HG03558 (cell line): ENCODE results near the gene PIMREG.

ENCODE experiments used
- ATAC-seq: cut with Tn5 transposase; IDR thresholded peaks from one replicate; pipeline ENCODE4 v1.9.1; 2021; ENCODE audit warnings: moderate number of reproducible peaks; ENCODE audit not compliant: unreplicated experiment; ENCODE audit errors: extremely low read depth

PIMREG gene, protein sequence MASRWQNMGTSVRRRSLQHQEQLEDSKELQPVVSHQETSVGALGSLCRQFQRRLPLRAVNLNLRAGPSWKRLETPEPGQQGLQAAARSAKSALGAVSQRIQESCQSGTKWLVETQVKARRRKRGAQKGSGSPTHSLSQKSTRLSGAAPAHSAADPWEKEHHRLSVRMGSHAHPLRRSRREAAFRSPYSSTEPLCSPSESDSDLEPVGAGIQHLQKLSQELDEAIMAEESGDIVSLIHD

DNA sequence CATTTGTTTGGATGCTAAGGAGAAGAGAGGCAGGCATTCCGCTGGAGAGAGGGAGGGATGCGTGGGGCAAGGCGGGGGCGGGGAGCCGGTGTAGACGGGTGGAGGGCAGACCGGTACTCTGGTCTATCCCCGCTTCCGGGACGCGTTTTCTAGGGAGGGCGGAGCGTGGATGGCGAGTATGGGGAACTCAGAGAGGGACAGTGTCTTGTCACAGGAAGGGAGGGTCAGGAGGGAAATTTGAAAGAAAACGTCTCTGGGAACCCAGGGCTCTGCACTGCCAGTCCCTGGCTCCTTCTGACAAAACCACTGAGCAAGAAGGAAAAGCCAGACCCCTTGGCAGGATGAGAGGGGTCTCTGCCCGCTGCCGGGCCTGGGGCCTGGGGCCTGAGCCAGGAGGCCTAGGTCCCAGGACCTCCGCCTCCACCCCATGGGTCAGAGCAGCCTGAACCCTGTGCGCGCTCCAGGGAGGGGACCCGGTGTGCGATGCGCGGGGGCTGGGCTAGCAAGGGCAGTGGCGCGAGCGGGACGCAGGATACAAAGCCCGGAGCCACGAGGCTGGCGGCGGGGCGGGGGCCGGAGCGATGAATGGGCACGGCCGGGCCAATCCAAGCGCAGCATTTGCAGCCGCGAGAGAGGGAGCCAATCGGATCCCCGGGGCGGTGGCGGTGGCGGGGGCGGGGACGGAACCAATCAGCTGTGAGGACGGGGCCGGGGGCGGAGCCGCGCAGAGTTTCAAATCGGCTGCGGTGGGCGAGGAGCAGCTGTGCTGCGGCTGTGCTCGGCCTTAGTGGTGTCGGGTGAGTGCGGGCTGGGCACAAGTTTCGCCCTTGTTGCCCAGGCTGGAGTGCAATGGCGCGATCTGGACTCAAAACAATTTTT is at the start of gene PIMREG:
Gene PIMREG, plus strand, starts transcription at position 764 of the 879 bp plus-strand sequence. CDS start 656 bp downstream, outside the sequence.
- peak; percentile 60 for ATAC-seq

DNA sequence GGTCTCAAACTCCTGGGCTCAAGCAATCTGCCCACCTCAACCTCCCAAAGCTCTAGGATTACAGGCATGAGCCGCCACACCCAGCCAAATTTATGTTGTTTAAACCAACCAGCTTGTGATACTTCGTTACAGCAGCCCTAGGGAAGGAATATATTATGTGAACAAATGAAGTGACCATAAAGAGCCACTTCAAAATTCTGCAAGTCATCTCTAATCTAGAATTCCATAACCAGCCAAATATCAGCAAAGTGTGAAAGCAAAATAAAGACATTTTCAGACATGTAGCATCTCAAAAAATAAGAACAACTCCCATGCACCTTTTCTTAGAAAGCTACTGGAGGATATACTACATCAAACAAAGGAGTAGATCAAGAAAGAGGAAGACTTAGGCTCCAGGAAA is 45.3 kb upstream of the PIMREG start:
- ATAC-seq, result no peak

DNA sequence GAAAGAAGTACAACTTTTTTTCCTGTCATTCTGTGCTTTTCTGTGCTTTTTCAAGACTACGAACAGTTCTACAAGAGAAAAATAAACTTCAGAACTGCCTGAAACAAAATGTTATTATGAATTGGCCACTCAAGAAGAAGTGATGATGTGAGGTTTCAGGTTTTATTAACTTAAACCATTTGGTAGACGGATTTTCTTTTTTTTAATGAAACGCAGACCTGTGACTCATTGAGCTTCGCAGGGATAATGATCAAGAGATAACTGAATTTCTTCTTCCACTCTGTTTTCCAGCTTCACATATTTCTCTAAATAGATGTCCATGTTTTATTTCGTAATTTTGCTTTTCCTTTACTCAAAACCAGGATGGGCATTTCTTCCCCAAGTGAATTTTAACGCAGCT is 42.0 kb upstream of the PIMREG start:
- ATAC-seq, result no peak

DNA sequence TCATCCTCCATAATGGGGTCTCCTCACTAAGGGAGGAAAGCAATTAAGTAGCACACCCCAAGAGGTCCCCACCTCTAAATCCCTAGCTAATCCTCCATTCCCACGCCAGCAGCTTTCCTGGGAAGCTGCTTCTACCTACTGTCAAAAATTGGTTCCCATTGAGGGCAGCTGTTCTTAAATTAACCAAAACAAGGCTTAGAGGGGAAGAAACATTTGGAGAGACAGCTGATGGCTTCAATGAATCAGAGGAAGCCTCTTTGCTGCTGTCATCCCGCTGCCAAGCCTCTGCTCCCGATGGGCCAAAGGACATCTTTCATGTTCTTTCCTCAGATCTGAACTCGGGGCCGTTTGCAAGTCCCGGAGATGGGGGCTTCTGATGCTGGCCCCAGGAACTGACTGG is 36.0 kb upstream of the PIMREG start:
- no peak for ATAC-seq

DNA sequence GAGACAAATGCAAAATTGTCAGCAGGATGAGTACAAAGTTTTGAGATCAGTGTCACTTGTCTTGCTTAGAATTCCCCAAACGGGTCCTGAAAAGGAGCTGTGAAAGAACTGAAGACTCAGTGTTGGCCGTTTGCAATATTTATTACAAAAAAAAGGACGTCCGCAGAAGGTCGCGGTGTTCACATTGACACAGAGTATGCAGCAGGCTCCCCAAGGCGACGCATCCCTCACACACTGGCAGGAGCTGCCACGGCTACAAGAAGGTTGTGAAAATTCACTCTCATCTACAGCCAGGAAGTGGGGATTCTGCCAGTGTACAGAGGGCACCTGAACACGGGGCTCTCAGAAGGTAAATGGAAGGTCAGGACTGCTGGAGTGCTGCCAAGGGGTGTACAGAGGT is 35.5 kb upstream of the PIMREG start:
- no peak for ATAC-seq

DNA sequence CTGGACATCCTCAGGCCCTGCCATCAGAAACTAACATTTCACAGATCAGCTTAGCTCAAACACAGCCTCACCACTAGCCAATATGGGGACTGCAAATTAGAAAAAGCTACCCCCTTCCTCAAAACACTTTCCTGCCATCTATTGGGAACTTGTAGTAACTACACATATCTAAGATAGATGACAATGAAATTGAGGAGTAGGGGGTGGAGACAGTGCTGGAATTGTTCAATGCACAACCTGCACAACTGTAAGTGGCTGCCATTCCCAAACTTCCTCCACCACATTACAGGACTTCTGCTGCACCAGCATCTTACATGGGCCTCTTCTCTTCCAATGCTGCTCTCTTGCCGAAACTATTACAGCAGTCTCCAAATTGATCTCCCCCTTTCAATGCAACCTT is 31.2 kb upstream of the PIMREG start:
- ATAC-seq, result no peak

DNA sequence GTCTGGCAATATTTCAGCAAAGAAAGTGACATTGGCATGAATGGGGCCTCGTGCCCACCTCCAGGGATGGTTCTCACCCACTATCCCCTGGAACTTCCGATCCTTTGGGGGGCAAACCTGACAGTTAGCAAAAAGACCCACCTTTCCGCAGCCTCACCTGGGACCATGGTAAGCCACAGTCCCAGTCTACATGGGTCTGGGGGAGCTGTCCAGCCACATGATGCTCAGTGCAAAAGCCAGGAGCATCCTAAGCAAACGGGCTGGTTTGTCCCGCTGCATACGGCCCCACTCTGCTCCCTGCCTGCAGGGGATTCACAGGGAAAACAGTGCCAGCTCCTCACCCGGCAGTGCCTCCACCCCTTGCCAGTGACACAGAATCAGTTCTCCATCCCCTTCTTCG is 28.6 kb upstream of the PIMREG start:
- no peak for ATAC-seq

DNA sequence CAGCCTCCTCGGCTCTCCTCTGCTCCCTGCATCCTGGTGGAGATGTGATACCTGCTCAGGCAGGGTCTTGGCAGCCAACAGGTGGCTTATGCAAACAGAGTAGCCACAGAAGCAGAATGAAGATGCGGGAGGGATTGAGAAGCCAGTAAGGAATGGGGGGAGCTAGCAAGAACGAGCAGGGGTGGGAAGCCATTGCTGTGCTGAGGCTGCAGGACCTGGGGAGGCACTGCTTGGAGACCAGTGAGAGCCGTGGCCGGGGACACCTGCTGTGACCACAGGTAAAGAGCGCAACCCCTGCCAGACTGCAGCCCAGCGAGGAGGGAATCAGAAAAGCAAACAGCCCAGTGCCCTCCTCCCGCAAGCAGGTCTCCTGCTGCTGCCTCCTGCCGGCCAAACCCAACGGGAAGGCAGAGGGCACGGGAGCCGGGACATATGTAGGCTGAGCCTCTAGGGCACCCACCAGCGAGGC is 24.0 kb upstream of the PIMREG start:
- no peak for ATAC-seq

DNA sequence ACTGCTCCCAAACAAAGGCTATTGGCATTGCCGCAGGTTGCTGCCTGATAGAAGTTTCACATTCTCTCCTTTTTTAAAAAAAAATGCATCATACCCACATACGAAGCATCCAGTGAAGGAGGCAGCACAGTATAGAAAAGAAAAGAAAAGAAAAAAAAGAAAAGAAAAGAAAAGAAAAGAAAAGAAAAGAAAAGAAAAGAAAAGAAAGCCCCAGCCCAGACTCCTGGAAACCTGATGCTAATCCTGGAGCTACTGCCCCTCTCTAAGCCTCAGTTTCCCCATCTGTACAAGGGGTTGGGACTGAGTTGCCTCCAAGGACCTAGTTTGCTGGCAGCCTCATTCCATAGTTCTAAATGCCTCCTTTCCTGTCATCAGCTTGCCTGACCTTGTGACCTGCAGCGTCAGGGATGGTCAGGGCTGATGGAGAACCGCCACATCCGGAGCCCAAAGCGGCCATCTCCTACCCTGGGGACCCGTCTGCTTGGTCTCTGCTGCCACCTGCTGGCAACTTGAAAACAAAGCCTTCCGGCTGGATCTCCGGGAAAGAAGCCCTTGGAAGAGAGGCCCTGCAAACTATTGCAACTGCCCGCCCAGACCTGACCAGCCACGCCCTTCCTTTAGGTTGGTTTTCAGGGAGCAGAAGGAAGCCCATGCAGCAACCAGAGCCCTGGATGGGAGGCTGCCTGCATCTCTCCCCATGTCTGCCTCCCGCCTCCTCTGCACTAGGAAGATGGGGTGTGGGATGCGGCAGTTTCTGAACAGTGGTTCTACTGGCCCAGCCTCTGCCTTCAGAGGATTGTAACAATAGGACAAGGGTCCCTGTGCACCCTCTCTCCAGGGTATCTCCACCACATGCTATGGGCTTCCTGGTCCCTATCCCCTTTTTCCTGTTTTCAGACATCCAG is 22.3 kb upstream of the PIMREG start:
- ATAC-seq, result no peak

DNA sequence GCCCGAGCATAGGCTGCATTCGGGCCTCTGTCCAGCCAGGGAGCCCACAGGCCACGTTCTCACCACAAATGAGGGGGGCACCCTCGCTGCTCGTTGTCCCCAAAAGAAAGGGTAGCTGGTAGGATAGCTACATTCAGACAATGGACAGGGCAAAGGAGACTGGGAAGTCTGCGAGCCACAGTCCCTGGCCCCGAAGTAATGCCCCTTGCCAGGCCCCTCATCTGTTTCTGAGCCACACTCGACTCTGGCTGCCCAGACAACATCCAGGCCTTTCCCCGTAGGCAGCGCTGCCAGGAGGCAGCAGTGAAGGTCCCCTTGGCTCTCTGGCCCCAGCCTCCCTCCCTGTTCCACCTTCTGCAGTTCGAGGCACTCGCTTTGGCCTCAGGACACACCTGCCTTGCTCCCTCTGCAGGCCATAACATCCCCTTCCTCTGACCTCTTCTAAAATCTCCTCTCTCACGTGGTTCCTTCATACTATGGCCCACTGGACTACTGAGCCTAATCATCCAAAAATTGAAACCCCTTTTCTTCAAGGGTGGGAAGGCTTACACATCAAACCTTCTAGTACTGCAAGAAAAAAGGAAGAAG is 21.5 kb upstream of the PIMREG start:
- no peak for ATAC-seq

DNA sequence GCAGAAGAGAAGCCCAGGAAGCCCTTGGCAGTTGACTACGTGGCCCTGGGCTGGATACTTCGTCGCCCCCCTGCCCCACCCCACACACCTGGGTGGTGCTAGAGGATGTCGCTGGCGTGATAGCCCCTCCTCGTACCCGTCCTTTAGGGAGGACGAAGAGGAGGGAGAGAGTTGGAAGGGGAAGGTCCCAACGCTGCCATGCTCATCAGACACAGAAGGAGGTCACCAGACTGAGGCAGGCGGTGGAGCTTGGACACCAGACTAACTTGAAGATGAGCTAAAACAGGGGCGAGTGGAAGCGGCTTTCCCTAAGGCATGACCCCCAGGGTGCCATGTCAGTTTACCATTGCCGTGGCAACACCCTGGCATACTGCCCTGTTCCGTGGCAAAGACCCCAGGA is 20.3 kb upstream of the PIMREG start:
- ATAC-seq, result no peak

DNA sequence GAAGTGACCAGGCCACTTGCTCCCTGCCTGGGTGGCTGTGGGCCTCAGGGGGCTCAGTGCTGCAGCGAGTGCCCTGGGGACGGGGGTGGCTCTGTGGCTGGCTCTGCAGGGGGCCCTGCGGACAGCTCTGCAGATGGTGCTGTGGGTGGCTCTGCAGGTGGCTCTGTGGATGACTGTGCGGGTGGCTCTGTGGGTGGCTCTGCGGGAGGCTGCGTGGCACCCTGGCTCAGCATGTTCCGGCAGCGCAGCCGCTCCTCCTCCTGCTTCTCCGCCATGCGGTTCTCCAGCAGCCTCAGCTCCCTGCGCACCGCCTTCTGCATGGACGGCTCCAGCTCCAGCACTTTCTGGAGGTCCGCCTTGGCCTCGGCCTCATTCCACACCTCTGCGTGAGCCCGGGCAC is 18.8 kb upstream of the PIMREG start:
- no peak for ATAC-seq

DNA sequence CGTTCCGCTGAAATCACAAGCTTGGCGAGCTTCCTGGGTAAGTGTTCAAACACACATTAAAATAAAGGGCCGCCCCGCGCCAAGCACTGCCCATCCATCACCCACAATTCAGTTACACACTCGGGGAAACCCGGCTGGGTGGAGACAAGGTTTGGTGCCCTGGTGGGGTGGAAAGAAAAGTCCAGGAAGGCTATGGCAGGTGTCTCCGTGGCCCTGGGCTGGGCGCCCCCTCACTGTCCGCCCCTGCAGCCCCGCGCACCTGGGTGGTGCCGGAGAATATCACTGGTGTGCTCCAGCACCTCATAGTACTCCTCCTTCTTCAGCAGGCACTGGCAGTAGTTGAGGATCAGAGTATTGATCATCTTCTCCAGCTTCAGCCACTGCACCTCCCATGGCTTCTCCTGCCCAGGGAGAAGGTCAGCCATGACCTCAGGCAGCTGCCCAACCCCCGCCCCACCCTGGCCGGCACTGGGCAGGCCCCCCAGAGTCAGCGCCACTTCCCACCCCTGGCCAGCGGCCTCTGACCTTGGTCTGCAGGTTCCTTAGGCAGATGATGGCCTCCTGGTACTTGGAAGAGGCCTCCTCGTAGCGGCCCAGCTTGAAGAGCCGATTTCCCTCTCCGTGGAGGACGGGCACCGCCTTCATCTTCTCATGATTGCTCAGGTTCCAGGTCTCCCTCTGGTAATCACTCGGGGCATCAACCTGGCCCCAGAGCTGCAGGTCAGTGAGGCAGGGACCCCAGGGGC is 17.7 kb upstream of the PIMREG start:
- ATAC-seq, result no peak

DNA sequence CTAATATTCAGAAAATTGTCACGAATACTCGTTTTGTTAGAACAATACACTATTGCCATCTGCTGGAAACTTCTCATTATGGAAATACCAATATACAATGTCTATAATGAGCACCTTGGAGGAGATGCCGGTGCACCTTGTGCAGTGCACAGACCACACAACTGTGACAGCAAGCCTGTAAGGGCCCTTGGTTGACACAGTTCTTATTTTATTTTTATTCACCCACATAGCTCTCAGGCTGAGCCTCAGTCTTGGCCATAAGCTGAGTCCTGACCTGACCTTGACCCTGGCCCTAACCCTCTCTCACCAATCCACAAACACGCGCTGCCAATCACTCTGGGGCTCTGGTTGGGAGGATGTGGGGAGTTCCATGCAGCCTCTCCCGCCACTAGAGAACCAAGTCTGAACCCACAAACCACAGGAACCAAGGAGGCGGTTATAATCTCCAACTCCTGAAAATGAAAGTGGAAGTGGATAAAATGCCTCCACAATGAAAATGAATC is 16.9 kb upstream of the PIMREG start:
- no peak for ATAC-seq

DNA sequence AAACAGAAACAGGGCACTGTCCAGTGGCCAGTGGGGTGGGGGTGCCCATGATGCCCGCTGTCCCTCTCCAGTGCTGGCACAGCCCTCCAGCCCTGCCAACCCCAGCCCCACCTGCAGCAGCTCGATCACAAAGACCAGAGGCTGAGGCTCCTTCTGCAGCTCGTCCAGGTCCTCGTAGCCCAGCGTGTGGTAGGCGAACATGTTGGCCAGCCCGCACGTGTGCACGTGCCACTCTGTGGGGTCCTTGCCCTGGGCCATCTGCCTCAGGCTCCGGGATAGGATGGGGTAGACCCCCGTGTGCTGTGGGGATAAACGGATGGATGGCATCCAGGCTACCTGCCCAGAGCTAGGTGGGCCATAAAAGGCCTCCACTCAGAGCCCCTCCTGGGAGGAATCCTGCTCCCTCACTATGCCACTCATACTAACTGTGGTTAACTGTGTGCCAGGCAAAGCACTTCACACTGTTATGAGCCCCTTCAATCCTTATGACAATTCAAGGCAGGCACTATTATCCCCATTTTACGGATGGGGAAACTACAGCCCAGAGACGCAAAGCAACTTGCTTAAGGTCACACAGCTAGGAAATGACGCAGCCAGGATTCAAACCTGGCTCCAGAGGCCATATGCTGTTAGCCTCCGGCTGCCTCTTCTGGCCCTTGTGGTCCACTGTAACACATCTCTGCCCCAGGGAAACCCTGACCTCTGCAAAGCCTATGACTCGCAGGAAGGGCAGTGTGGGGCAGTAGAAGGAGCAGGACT is 15.9 kb upstream of the PIMREG start:
- no peak for ATAC-seq

DNA sequence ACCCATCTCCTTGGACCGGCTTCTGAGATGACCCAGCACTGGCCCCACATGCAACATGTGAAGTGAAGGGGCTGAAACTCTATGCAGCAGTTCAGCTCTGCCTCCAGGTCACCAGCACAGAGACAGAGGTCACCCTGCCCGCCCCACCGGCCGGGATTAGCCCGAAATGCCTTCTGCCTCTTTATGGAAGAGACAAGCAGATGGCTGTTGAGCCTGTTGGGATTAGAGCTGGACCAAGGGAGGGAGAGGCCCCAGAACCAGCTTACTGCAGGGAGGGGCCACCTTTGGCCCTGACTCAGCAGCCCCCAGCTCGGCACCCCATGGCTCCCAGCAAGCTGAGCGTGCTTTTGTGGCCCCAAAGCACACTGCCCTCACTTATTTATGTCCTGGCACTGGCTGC is 15.0 kb upstream of the PIMREG start:
- ATAC-seq, result no peak

DNA sequence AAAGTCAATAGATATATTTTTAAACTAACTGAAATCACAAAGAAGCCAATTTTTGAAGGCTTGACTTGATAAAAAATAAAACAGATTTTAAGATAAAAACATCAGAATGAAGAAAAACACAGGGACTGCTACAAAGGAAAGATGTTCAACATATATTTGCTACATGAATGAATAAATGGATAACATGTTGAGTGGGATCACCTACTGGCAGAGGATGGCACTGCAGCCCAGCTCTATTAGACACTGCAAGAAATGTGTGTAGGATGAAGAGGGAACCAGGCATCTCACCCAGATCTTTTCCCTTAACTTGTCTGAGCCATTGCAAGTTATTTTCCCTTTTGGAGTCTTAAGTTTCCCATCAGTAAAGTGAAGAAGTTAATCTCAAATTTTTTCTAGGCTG is 13.5 kb upstream of the PIMREG start:
- no peak for ATAC-seq

DNA sequence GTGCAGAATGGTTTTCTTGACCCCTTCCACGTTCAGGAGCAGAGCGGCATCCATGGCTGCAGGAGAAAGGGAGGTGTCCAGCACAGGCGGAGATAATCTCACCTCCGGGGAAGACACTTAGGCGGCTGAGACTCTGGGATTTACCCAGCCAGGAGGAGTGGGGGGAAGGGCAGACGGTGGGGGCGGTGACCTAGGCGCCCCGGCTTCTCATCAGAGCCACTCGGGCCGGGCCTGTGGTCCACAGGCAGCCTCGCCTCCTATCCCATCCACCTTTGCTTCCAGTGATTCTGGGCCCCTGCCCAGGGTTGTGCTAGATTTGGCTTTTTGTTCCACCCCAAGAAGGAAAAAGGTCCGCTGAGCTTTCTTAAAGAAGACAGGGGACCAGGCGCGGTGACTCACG is 9.2 kb upstream of the PIMREG start, which contains the start of gene AIPL1:
Gene AIPL1, minus strand, starts transcription at position 71 of the 400 bp plus-strand sequence. Its CDS starts 17 bp downstream, at position 54.
- no peak for ATAC-seq

DNA sequence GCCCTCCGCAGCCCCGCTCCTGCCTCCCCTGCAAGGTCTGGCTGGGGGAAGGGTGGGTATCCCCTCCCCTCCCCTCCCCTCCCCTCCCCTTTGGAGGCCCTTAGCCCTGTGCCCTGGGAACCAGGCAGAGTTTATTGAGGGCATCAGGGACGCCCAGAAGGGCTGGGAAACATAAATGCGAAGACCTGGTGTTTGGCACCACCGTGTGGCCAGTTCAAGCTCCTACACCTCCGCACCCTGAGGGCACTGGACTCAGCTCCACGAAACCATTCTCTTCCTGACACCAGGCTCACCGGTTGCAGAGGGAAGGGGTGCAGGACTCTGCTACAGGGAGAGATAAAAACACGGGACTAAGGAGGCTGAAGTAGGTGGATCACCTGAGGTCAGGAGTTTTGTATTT is 8.3 kb upstream of the PIMREG start:
- no peak for ATAC-seq
